NCI-H2227 (cell line): Measurements from ENCODE around the gene PRX.
"Not testable (repeated sequence)": the region's sequence is repeated elsewhere in the genome, so short reads cannot be mapped to it uniquely, and the experiment has no call there.

Experiments used
- DNase-seq: peaks from one replicate; lab custom pipeline; 2025; ENCODE audit not compliant: unreplicated experiment; lab: John Stamatoyannopoulos, UW

The PRX gene

DNA sequence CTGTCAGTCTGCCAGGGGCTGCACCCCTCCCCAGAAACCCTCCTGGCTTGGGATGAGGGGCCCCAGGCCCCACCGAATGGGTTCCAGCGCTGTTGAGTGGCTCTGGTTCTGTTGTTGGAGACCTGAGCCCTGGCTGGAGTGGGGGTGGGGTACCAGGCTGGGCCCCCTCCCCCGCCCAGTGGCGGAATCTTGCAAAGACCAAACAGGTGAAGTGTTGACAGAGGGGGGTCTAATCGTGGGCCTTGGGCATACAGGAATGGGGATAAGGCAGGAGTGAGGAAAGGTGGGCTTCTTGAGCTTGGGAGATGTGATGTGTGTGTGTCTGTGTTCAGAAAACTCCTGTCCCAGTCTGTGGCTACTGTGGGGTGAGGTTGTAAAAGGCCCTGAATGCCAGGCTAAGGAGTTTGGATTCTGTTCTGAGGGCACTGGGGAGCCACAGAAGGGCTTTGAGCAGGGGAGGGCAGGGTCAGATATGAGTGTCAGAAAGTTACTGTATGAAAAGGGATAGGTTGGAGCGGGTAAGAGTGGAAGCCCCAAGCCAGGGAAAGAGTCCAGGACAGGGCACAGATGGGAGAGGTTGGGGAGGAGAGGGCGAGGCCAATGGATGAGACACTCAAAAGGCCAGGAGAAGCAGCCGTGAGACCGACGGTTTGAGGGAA lies 23.0 kb downstream of the PRX start, which contains the start of gene HIPK4:
HIPK4 (minus strand) TSS at position 98 of the 659 bp plus-strand sequence. CDS start 279 bp downstream, outside the sequence.
- no peak for DNase-seq

DNA sequence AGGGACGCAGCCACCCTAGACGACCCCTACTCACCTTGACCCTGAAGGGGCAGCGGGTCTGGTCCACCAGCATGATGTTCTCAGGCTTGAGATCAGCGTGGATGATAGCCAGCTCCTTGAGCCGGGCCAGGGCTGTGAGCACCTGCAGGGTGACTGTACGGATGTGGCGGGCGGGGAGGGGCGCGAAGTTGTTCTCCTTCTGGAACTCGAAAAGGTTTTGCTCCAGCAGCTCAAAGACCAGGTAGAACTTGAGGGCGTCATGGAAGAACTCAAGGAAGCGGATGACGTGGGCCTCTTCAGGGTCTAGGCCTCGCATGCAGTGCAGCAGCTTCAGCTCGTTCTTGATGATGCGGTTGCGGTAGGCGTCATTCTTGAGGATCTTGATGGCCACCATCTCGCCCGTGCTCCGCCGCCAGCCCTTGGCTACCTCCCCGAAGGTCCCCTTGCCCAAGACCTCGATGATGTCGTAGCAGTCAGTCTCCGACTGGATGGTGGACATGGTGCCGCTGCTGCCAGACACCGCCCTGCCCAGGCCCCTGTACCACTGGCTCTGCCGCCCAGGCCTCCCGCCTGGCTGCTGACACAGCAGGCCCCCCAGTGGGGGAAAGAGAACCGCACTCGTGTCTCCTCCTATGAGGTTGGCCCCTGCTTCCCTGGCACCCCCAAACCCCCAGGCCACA lies 23.6 kb downstream of the PRX start:
- no peak for DNase-seq

DNA sequence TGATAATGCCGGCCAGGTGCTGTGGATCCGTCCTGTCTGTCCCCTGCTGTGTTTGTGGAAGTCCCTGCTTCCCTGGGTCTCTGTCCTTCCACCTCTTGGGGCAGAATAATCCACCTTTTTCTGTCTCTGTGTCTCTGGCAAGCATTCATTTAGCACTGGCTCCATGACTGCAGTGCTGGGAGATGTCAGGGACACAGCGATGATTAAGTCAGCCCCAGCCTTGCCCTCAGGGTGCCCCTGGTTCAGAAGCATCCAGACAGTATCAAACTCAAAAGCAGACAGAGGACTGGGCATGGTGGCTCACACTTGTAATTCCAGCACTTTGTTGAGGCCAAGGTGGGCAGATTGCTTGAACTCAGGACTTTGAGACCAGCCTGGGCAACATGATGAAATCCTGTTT lies 24.7 kb downstream of the PRX start:
- DNase-seq: no peak

DNA sequence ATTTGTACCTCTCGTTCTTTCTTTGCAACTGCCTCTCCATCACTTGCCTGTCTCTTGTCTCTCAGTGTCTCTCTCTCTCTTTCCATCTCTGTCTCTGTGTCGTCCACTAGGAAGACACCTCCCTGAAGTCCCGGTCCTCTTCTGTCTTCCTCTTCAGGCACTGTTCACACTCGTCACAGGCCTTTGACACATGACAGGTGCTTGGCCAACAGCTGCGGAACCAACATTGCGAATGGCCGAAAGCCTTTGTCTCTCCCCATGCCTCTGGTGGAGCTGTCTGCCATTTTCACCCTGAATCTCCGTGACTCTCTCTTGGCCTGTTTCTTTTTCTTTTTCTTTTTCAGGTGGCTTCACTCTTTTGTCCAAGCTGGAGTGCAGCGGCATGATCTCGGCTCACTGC lies 26.0 kb downstream of the PRX start:
- DNase-seq: no peak

DNA sequence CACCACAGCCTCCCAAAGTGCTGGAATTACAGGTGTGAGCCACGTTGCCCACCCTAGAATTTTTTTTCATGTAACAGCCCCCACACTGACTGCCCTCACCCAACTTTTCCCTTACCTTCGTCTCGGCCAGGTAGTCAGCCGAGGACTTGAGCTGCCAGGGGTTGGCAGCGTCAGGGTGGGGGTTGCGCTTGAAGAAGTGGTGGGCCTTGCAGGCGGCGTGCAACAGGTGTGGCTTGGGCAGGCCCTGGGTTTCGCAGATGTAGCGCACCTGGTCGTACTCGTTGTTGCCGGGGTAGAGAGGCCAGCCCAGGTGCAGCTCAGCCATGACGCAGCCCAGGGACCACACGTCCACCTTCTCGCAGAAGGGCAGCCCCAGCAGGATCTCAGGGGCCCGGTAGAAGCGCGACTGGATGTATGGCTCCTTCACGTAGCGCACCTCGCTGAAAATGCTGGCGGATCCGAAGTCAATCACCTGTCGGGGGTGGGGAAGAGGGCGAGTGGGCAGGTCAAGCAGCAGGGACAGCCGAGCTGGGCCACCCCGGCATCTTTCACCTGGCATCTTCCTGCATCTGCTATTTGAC lies 29.4 kb downstream of the PRX start:
- DNase-seq: no peak

DNA sequence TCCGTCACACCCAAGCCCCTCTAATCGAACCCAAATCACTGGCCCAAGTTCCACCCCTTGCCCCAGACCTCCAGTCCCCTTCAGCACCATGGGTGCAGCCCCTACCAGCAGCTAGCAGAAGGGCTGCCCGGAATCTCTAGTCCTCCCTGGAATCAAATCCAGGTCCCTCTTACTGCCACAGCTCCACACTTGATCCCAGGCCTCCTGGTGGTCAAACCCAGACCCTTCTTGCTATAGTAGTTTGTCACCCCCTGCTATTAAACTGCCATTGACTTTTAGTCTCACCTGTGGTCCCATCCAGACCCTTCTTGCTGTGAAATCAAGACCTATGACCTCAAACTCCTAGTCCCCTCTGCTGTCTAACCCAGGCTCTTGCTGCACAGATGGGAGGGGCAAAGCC lies 31.9 kb downstream of the PRX start:
- DNase-seq: no peak

DNA sequence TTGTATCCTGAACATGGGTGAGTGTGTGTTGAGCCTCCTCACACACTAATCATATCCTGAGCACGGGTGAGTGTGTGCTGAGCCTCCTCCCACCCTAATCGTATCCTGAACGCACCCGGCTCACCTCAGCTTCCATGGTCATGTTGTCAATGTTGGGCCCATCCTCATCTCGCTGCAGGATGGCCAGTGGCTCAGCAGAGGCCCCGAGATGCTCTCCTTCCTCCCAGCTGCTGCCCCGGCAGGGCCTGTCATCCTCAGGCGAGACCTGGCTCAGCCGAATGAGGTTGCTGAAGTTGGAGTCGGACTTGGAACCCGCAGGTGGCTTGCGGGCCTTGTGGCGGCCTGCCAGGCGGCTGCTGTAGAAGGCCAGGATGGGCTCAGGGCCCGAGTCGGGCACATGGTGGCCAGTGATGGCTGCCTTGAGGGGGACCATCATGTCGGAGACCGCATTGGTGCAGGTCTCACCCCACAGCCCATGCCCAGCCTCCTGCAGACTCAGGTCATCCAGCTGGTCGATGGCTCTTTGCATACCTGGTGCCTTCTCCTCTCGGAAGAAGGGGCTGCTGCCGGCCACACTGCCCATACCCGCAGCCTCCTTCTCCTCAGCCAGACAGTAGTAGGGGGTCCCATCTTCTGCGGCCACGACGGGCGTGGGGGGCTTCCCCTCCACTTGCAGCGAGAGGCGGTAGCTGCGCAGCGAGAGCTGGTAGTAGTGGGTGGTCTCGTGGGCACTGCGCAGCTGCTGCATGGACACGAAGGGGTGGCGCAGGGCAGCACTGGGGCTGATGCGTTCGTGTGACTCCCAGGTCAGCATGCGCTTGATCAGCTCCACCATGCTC lies 32.8 kb downstream of the PRX start:
- no peak for DNase-seq

DNA sequence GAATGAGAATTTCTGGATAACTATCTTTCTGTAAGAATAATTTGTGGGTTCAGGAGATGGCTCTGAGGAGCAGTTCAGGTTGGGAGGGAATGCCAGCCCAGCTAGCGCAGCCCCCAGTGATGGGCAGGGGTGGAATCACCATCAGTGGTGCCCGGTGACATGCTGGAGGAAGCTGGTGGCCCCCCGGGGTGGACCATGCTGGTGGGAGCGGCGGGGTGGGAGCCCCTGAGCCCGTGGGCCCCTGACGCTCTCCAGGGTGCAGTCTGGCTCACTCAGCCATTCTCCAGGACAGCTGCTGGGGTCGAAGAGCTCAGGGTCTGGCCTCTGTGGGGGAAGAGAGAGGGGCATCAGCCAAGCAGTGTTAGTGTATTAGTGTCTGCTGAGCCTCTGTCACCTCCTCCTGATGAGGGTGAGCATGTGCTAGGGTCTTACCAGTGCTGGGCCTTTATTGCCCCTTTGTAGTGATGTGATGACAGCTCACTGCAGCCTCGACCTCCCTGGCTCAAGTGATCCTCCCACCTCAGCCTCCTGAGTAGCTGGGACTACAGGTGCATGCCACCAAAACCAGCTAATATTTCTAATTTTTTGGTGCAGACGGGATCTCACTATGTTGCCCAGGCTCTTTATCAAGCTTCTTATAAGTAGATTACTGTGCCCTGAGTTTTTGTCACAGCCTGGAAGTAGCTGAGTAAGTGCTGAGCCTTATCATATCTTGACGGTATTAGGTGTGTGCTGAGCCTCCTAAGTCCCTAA lies 33.6 kb downstream of the PRX start:
- DNase-seq: no peak

DNA sequence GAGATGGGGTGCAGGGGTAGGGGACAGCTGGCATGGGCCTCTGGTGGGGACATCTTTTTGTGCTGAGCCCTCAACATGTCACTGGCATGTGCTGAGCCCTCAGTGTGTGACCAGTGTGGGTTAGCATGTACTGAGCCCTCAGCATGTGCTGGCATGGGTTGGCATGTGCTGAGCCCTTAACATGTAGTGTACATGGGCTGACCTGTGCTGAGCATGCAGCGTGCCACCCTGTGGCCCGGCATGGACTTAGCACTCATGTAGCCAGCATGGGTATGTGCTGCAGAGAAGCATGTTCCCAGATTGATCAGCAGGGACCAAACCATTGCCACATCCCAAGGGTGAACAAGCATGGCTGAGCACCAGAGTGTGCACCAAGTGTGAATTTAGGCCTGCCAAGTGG lies 34.7 kb downstream of the PRX start:
- DNase-seq: no peak

DNA sequence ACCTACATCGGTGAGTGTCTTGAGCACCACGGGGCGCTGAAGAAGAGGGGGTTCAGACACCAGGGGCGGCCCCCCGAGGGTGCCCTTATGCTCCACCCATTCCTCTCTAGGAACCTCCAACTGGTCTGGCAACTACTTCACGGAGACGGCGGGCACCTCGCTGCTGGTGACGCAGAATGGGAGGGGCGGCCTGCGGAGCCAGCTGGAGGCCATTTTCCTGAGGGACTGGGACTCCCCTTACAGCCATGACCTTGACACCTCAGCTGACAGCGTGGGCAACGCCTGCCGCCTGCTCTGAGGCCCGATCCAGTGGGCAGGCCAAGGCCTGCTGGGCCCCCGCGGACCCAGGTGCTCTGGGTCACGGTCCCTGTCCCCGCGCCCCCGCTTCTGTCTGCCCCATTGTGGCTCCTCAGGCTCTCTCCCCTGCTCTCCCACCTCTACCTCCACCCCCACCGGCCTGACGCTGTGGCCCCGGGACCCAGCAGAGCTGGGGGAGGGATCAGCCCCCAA lies 35.2 kb downstream of the PRX start:
- no peak for DNase-seq

DNA sequence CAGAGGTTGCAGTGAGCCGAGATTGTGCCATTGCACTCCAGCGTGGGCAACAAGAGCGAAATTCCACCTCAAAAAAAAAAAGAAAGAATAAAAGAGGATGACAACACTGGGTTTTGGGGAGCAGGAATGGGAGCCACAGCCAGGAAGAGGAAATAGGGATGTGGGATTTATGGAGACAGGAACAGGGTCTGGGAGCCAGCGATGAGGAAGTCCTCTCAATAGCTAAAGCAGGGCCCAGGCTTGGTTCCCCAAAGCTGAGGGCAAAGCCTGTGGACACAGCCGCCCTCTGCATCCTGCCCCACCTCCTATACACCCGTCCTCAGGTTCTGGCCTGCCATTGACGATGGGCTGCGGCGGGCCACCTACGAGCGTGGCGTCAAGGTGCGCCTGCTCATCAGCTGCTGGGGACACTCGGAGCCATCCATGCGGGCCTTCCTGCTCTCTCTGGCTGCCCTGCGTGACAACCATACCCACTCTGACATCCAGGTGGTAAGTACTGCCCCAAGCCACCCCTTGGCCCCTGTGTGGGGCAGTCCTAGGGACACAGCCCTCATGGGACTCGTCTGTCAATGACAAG lies 36.8 kb downstream of the PRX start:
- no peak for DNase-seq

DNA sequence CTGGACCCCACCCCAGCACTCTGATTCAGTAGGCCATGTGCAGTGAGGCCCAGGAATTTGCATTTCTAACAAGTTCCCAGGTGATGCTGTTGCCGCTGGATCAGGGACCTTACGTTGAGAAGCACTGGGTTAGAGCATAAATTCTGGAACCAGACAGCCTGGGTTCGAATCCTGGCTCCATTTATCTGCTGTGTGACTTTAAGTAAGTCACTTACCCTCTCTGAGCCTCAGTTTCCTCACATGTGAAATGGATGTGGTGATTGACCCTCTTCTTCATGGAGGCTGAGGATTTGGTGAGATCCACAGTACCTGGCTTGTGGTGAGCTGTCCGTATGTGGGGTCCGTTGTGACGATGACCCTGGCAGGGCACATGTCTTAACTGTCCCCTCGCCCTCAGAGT lies 39.1 kb downstream of the PRX start:
- DNase-seq: no peak

DNA sequence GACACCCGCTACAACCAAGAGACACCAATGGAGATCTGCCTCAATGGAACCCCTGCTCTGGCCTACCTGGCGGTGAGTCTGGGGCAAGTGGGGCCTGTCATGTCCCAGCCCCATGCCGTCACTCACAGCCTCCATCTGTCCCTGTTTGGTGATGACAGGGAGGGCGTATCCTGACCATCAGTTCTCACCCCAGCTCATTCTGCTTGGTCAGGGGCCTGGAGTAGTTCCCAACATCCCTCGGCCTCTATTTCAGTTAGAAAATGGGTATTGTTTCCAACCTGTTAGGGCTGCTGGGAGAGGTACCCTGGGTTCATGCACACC lies 41.4 kb downstream of the PRX start:
- DNase-seq: no peak

DNA sequence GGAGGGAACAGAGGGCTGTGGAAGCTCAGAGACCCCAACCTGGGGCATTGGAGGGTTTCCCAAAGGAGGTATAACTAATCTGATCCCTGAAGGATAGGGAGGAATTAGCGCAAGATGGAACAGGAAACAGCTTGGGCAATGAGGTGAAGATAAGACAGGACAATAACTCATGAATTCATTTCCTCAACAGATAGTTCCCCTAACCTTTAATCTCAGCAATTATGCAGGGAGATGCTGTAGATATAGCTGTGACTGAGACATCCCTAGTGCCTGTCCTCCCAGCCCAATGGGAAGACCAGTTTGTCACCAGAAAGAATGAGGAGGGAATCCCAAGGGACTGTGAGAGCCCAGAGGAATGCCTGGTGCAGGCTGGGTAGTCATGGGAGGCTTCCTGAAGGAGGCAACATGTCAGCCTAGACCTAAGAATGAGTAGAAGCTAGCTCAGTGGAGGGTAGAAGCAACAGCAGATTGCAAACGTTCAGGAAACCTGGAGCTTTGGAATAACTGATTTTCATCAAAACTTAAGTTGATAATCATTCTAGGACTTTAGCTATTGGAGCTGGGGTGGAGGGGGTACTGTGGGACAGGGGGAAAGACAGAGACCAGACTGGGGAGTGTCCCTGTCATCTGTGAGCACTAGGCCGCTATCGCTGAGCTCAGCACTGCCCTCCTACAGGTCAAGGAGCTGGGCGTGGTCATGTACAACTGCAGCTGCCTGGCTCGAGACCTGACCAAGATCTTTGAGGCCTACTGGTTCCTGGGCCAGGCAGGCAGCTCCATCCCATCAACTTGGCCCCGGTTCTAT lies 42.0 kb downstream of the PRX start:
- DNase-seq: peak; percentile 68

DNA sequence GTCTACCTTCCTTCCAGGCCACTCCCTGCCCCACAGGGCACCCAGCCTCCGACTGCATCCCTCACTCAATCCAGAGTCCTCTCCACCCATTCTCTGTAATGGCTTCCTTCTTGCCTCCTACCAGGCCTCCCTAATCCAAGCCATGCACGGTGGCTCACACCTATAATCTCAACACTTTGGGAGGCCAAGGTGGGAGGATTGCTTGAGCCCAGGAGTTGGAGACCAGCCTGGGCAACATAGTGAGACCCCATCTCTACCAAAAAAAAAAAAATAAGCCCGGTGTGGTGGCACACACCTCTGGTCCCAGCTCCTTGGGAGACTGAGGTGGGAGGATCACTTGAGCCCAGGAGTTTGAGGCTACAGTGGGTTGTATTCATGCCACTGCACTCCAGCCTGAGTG lies 42.9 kb downstream of the PRX start:
- not testable (repeated sequence) for DNase-seq

DNA sequence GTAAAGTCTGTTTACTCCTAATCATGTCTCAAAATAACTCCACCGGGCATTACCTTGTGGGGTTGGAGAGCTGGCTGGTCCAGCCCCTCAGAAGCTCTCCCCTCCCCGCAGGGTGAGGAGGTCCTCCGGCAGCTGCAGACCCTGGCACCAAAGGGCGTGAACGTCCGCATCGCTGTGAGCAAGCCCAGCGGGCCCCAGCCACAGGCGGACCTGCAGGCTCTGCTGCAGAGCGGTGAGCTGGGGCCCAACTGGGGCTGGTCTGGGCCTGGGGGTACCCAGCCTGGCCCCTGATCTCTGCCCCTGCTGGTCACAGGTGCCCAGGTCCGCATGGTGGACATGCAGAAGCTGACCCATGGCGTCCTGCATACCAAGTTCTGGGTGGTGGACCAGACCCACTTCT lies 43.4 kb downstream of the PRX start:
- DNase-seq: no peak

DNA sequence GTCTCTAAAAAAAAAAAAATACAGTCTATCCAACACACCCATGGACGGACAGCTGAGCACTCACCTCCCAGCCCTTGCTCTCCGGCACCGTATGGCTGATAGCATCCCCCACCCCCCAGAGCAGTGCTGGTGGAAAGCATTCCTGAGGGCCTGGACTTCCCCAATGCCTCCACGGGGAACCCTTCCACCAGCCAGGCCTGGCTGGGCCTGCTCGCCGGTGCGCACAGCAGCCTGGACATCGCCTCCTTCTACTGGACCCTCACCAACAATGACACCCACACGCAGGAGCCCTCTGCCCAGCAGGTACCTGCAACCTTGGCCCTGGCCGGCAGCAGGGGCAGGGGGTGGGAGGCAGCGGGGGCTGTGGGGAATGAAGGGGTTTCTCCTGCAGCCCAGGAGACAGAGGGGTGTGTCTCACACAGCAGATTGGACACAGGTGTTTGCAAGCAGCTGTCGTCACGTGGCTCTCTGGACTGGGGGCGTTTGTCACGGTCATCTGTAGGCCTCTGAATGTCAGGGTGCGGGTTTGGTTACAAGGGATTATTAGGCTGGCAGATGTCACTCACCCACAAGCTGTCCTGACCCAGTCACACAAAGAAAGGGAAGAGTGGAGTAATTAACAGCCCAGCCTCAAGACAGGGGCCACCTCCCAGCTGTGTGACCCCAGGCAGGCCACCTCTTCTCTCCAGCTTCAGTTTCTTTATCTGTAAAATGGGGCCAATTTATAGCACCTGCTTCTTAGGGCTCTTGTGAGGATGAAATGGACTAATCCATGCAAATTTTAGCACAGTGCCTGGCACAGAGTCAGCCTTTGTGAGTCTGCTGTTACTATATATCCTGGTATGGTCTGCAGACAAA lies 45.4 kb downstream of the PRX start:
- DNase-seq: peak; percentile 65

DNA sequence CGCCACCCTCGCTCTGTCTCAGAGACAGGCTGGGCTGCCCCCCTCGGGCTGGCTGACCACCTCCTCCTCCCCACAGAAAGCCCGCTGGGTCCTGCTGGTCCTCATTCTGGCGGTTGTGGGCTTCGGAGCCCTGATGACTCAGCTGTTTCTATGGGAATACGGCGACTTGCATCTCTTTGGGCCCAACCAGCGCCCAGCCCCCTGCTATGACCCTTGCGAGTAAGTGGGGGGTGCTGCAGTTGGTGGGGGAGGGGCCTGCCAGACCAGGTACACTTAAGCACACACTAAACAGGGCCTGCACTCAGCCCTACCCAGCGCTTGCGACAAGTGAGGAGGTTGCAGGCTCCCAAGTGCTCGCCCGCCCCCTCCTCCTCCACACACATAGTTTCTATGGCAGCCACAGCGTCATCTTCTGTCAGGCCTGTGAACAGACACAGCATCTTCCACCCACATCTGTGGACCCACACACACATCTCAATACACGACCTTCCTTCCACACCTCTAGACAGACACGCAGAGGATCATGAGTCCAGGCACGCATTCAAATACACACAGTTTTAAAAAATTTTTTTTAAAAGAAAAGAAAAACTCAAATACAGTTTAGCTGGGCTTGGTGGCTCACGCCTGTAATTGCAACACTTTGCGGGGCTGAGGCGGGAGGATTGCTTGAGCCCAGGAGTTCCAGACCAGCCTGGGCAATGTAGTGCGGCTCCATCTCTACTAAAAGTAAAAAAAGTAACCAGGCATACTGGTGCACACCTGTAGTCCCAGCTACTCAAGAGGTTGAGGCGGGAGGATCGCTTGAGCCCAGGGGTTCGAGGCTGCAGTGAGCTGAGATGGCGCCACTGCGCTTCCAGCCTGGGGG lies 46.2 kb downstream of the PRX start:
- DNase-seq: peak; percentile 95
